ENCODE data around the gene PHLDB3. TPM values are rescaled to one million over a fixed set of nuclear protein-coding genes. Genes with fewer than 3 reads are reported as not detected.

Gene PHLDB3
- polyA plus RNA-seq, 1 donor from 2014 or later: 5.6 TPM

- Histone ChIP-seq H3K4me2 (ENCODE audit: low read length) (no peak overlapping the region), H3K9me3 (ENCODE audit: low read length) (no peaks in the 10 kb centered on the region), H3K27me3 (ENCODE audit: insufficient read depth, low read depth, low read length) (no peaks in the 10 kb centered on the region), H3K36me3 (ENCODE audit: insufficient read depth, low read length) (no peaks in the 10 kb centered on the region), H3F3A (ENCODE audit: insufficient read depth, low read length, poor library complexity, severe bottlenecking) (no peaks in the 10 kb centered on the region), H3K9ac (ENCODE audit: low read length) (no peak overlapping the region), H3K79me2 (replicated peaks; ENCODE audit: insufficient read depth, low read length) (no peaks in the 10 kb centered on the region), H3K27ac (ENCODE audit: low read length) (no peak overlapping the region), H2AFZ (ENCODE audit: low read depth, low read length) (no peak overlapping the region), H3K4me3 (ENCODE audit: low read length) (no peak overlapping the region), H4K20me1 (ENCODE audit: insufficient read depth) (no peaks in the 10 kb centered on the region), H3K9me2 (ENCODE audit: insufficient read depth, low read length) (no peaks in the 10 kb centered on the region)
- TF ChIP-seq REST (IDR thresholded peaks at IDR 0.05; ENCODE audit: borderline replicate concordance): no peak
- no peak for TF ChIP-seq TAF1 (IDR thresholded peaks at IDR 0.05; ENCODE audit: low read depth)
- no peak for TF ChIP-seq EZH2 (IDR thresholded peaks at IDR 0.05; ENCODE audit: borderline replicate concordance, insufficient read depth, low read length, poor library complexity, severe bottlenecking)
- TF ChIP-seq CTCF (IDR thresholded peaks at IDR 0.05; ENCODE audit: poor library complexity, severe bottlenecking): no peak
- TF ChIP-seq SMC3 (conservative IDR thresholded peaks at IDR 0.05; ENCODE audit: poor library complexity): no peak
- no peak for TF ChIP-seq POLR2AphosphoS5 (IDR thresholded peaks at IDR 0.05)
- no peak for TF ChIP-seq EP300 (conservative IDR thresholded peaks at IDR 0.05; ENCODE audit: poor library complexity, severe bottlenecking)
- TF ChIP-seq MXI1 (conservative IDR thresholded peaks at IDR 0.05; ENCODE audit: poor library complexity, severe bottlenecking): no peak
- TF ChIP-seq RAD21 (conservative IDR thresholded peaks at IDR 0.05): no peak
Observed at GRCh38 chr19:43552616-43553015, 48.1 kb upstream of the PHLDB3 start.

GRCh38 chr19:43552198-43552450 is 47.6 kb upstream of the PHLDB3 start:
- Histone ChIP-seq H3K36me3 (ENCODE audit: insufficient read depth, low read length) (no peaks in the 10 kb centered on the region), H3K79me2 (replicated peaks; ENCODE audit: insufficient read depth, low read length) (no peaks in the 10 kb centered on the region), H3K4me2 (ENCODE audit: low read length) (no peak overlapping the region), H3K9me3 (ENCODE audit: low read length) (no peaks in the 10 kb centered on the region), H3K9me2 (ENCODE audit: insufficient read depth, low read length) (no peaks in the 10 kb centered on the region), H4K20me1 (ENCODE audit: insufficient read depth) (no peaks in the 10 kb centered on the region), H3K9ac (ENCODE audit: low read length) (no peak overlapping the region), H3K27ac (ENCODE audit: low read length) (no peak overlapping the region), H2AFZ (ENCODE audit: low read depth, low read length) (no peak overlapping the region), H3K4me3 (ENCODE audit: low read length) (no peak overlapping the region), H3K27me3 (ENCODE audit: insufficient read depth, low read depth, low read length) (no peaks in the 10 kb centered on the region), H3F3A (ENCODE audit: insufficient read depth, low read length, poor library complexity, severe bottlenecking) (no peaks in the 10 kb centered on the region)
- TF ChIP-seq MXI1 (conservative IDR thresholded peaks at IDR 0.05; ENCODE audit: poor library complexity, severe bottlenecking) (no peak), SMC3 (conservative IDR thresholded peaks at IDR 0.05; ENCODE audit: poor library complexity) (no peak), EZH2 (IDR thresholded peaks at IDR 0.05; ENCODE audit: borderline replicate concordance, insufficient read depth, low read length, poor library complexity, severe bottlenecking) (no peak), RAD21 (conservative IDR thresholded peaks at IDR 0.05) (no peak), REST (IDR thresholded peaks at IDR 0.05; ENCODE audit: borderline replicate concordance) (no peak), POLR2AphosphoS5 (IDR thresholded peaks at IDR 0.05) (no peak), CTCF (IDR thresholded peaks at IDR 0.05; ENCODE audit: poor library complexity, severe bottlenecking) (no peak)

Data from neural cell (in vitro differentiated cells).